ENCODE results near the gene VPS8. TPM values are rescaled to one million over a fixed set of nuclear protein-coding genes. Genes with fewer than 3 reads are reported as not detected.
"Not testable (repeated sequence)": the region's sequence is repeated elsewhere in the genome, so short reads cannot be mapped to it uniquely, and the experiment has no call there.

Gene VPS8
- total RNA-seq, 2 experiments from 2014 or later = 30.2 to 33.3 TPM

GRCh38 chr3:184993394-184993793 lies 181.4 kb downstream of the VPS8 start:
- Mint-ChIP-seq H3K4me1 (ENCODE audit: low read depth) (no peaks in the 10 kb centered on the region), H3K27me3 (no peaks in the 10 kb centered on the region), H3K9me3 (no peaks in the 10 kb centered on the region), H3K36me3 (ENCODE audit: low read depth) (peaks cover 9% of the 10 kb centered on the region), H3K4me3 (no peak overlapping the region), H3K27ac (no peak overlapping the region)
- intact Hi-C loops (cut with micrococcal nuclease) = no loop called here
- POLR2A ChIA-PET = no interaction called here
- TF ChIP-seq, protein P1, sequence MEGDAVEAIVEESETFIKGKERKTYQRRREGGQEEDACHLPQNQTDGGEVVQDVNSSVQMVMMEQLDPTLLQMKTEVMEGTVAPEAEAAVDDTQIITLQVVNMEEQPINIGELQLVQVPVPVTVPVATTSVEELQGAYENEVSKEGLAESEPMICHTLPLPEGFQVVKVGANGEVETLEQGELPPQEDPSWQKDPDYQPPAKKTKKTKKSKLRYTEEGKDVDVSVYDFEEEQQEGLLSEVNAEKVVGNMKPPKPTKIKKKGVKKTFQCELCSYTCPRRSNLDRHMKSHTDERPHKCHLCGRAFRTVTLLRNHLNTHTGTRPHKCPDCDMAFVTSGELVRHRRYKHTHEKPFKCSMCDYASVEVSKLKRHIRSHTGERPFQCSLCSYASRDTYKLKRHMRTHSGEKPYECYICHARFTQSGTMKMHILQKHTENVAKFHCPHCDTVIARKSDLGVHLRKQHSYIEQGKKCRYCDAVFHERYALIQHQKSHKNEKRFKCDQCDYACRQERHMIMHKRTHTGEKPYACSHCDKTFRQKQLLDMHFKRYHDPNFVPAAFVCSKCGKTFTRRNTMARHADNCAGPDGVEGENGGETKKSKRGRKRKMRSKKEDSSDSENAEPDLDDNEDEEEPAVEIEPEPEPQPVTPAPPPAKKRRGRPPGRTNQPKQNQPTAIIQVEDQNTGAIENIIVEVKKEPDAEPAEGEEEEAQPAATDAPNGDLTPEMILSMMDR (IDR thresholded peaks at IDR 0.05) = no peak
- CTCF ChIA-PET = no interaction called here
- ATAC-seq (no peak), DNase-seq (no peak)

DNA sequence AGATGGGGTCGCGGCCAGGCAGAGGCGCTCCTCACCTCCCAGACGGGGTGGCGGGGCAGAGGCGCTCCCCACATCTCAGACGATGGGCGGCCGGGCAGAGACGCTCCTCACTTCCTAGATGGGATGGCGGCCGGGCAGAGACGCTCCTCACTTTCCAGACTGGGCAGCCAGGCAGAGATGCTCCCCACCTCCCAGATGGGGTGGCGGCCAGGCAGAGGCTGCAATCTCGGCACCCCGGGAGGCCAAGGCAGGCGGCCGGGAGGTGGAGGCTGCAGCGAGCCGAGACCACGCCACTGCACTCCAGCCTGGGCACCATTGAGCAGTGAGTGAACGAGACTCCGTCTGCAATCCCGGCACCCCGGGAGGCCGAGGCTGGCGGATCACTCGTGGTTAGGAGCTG lies 191.9 kb downstream of the VPS8 start:
- ATAC-seq; H3K9me3 Mint-ChIP-seq; intact Hi-C loops (cut with micrococcal nuclease); H3K27ac Mint-ChIP-seq; CTCF ChIA-PET; POLR2A ChIA-PET; H3K4me1 Mint-ChIP-seq (ENCODE audit: low read depth); H3K27me3 Mint-ChIP-seq; H3K4me3 Mint-ChIP-seq; DNase-seq: not testable (repeated sequence)
- H3K36me3 Mint-ChIP-seq (ENCODE audit: low read depth) = peaks cover 71% of the 10 kb centered on the region

GRCh38 chr3:185009650-185010049 lies 197.7 kb downstream of the VPS8 start:
- TF ChIP-seq, protein P1 (IDR thresholded peaks at IDR 0.05) = no peak
- POLR2A ChIA-PET = no interaction called here
- DNase-seq = no peak
- Mint-ChIP-seq H3K27me3 (no peaks in the 10 kb centered on the region), H3K4me1 (ENCODE audit: low read depth) (no peaks in the 10 kb centered on the region), H3K9me3 (peaks cover 16% of the 10 kb centered on the region), H3K4me3 (no peak overlapping the region), H3K27ac (no peak overlapping the region), H3K36me3 (ENCODE audit: low read depth) (peaks cover 74% of the 10 kb centered on the region)
- ATAC-seq = no peak
- CTCF ChIA-PET = no interaction called here
- intact Hi-C loops (cut with micrococcal nuclease) = no loop called here

DNA sequence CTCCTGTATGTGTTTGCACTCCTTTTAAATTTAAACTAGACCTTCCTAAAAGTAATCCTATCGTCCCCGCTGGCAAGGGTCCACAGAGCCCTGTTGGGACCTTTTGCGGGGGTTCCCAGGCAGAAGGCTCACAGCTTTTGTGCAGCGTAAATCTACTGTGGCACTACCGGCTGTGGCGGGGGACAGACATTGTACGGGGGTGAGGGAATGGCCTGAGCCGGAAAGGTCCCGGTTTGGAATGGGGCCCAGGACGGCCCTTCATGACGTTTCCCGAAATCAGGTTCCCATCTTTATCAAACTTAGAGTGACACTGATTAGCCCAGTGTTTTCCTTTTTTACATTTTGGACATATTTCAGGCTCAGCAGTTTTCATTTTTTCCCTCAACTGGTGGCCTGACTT lies 205.6 kb downstream of the VPS8 start:
- H3K27me3 Mint-ChIP-seq; intact Hi-C loops (cut with micrococcal nuclease); H3K27ac Mint-ChIP-seq; H3K4me3 Mint-ChIP-seq; H3K4me1 Mint-ChIP-seq (ENCODE audit: low read depth); DNase-seq; POLR2A ChIA-PET; ATAC-seq: not testable (repeated sequence)
- Mint-ChIP-seq H3K36me3 (ENCODE audit: low read depth) (peaks cover 57% of the 10 kb centered on the region), H3K9me3 (peaks cover 16% of the 10 kb centered on the region)
- CTCF ChIA-PET = interaction anchor here (1.1 kb wide), 1 partner anchor 8 kb away, joined by 3 read pairs; no protein-coding TSS in a partner anchor

DNA sequence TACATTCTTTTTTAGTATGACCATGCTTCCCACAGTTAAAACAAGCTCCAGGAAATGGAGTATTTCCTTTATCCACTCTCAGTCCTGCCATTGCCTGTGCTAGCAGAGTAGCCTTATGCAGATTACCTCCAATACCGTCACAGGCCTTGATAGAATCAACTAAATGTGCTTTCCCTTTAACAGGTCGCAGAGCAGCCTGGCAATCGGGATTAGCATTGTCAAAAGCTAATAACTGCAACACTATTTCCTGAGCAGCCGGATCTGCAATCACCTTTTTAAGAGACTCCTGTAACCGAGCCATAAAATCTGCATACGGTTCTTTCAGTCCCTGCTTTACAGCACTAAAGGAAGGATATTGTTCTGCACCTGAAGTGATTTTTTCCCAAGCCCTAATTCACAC lies 206.0 kb downstream of the VPS8 start:
- peaks cover 54% of the 10 kb centered on the region for H3K36me3 Mint-ChIP-seq (ENCODE audit: low read depth)
- DNase-seq; H3K27me3 Mint-ChIP-seq; H3K27ac Mint-ChIP-seq; CTCF ChIA-PET; intact Hi-C loops (cut with micrococcal nuclease); H3K4me1 Mint-ChIP-seq (ENCODE audit: low read depth); ATAC-seq; H3K4me3 Mint-ChIP-seq; POLR2A ChIA-PET: not testable (repeated sequence)
- H3K9me3 Mint-ChIP-seq = peaks cover 16% of the 10 kb centered on the region

DNA sequence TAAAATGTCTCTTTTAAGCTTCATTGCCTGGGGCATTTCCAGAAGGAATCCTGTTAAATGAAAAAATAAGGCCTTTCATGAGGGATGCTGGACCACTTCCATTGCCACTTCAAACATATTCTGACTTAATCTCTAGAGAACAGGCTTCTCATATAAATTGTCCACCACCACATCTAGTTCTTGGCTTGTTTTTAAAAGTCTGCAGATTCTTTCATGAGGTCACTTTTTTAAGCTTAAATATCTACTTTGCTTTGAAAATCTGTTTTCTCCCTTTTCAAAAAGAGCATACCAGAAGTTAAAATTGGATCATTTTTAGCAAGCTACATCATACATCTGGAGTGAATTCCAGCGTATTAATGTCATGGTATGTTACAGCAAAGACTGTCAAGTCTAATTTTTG lies 209.3 kb downstream of the VPS8 start:
- TF ChIP-seq, protein P1 (IDR thresholded peaks at IDR 0.05) = no peak
- Mint-ChIP-seq H3K27me3 (no peaks in the 10 kb centered on the region), H3K4me3 (no peak overlapping the region), H3K4me1 (ENCODE audit: low read depth) (no peaks in the 10 kb centered on the region), H3K27ac (no peak overlapping the region), H3K36me3 (ENCODE audit: low read depth) (peaks cover 53% of the 10 kb centered on the region), H3K9me3 (peaks cover 16% of the 10 kb centered on the region)
- DNase-seq (no peak), ATAC-seq (no peak)
- intact Hi-C loops (cut with micrococcal nuclease) = no loop called here
- ChIA-PET POLR2A (interaction anchor here (1.2 kb wide), 1 partner anchor 10 kb away, joined by 4 read pairs; no protein-coding TSS in a partner anchor), CTCF (no interaction called here)

DNA sequence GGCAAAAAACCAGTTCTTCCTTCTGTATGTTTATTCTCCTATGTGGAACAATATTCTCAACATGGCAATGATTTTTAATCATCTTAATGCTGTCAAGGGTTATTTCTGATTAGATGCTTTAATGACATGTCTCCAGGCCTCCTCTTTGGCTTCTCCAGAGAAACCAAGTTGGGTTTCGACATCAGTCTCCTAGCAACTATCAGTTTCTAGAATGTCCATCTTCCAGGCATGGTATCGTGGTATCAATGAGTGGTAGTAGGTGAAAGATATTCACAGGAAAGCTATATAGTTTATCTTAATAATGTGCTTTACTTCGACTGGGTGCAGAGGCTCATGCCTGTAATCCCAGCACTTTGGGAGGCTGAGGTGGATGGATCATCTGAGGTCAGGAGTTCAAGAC lies 212.4 kb downstream of the VPS8 start:
- TF ChIP-seq, protein P1 (IDR thresholded peaks at IDR 0.05) = no peak
- Mint-ChIP-seq H3K36me3 (ENCODE audit: low read depth) (peaks cover 48% of the 10 kb centered on the region), H3K27ac (no peak overlapping the region), H3K9me3 (peaks cover 1% of the 10 kb centered on the region), H3K4me1 (ENCODE audit: low read depth) (no peaks in the 10 kb centered on the region), H3K4me3 (no peak overlapping the region), H3K27me3 (no peaks in the 10 kb centered on the region)
- ChIA-PET POLR2A (no interaction called here), CTCF (no interaction called here)
- DNase-seq (no peak), ATAC-seq (no peak)
- intact Hi-C loops (cut with micrococcal nuclease) = no loop called here

Measured in activated CD8-positive, alpha-beta T cell treated with anti-CD3 and anti-CD28 coated beads for 36 hours (primary cell).